ENCODE results near the gene DSCAM. TPM values are rescaled to one million over a fixed set of nuclear protein-coding genes. Genes with fewer than 3 reads are reported as not detected.

DSCAM gene
- total RNA-seq, 1 donor from 2014 or later: not detected

DNA sequence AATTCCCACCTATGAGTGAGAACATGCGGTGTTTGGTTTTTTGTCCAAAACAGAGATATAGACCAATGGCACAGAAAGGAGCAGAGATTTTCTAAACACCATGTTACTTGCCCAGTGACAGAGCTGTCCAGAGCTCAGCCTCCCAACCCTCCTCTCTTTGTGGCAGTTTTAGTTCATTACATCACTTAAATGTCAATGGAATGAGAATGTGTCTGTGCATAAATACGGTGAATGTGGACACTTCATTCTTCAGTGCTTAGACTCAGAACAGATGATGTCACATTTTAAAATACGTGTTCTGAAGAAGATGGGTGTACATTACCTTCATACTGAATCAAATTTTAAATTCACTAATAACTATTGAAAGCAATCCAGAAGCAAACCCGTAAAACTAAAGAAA, 374.9 kb downstream of the DSCAM start:
- no peaks in the 10 kb centered on the region for H3K4me1 ChIP-seq
- no peak for TF ChIP-seq POLR2A (IDR thresholded peaks at IDR 0.05)
- TF ChIP-seq POLR2AphosphoS5 (IDR thresholded peaks at IDR 0.05; ENCODE audit: insufficient read depth in 1 of 2, low read depth in 1 of 2): no peak
- TF ChIP-seq, protein P1, sequence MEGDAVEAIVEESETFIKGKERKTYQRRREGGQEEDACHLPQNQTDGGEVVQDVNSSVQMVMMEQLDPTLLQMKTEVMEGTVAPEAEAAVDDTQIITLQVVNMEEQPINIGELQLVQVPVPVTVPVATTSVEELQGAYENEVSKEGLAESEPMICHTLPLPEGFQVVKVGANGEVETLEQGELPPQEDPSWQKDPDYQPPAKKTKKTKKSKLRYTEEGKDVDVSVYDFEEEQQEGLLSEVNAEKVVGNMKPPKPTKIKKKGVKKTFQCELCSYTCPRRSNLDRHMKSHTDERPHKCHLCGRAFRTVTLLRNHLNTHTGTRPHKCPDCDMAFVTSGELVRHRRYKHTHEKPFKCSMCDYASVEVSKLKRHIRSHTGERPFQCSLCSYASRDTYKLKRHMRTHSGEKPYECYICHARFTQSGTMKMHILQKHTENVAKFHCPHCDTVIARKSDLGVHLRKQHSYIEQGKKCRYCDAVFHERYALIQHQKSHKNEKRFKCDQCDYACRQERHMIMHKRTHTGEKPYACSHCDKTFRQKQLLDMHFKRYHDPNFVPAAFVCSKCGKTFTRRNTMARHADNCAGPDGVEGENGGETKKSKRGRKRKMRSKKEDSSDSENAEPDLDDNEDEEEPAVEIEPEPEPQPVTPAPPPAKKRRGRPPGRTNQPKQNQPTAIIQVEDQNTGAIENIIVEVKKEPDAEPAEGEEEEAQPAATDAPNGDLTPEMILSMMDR (IDR thresholded peaks at IDR 0.05): no peak
- intact Hi-C loops (cut with DNase I): no loop called here
- no peak for DNase-seq (ENCODE audit: extremely low spot score in 2 of 2)
- H3K4me3 ChIP-seq: no peak overlapping the region
- no peaks in the 10 kb centered on the region for H3K36me3 ChIP-seq
- H3K27me3 ChIP-seq: no peaks in the 10 kb centered on the region
- no peaks in the 10 kb centered on the region for H3K9me3 ChIP-seq
- H3K27ac ChIP-seq: no peak overlapping the region

DNA sequence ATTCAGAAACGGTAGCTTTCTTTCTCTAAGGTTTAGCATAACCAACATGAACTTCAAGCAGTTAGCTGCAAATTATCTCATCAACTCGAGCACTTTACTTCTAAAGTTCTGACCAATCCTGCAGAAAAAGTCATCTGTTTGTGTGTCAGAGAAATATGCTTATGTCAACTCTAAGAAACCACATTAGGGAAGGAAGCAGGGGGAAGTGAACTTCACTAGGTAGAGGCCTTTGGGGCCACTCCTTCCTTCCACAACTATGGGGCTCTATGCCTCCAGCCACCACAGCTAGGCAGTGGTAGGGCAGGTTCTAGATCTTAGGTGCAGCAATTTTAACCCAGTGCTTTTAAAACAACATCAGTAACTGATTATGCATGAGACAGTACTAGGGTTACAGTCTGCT, 375.9 kb downstream of the DSCAM start:
- Histone ChIP-seq H3K4me1 (no peaks in the 10 kb centered on the region), H3K27me3 (no peaks in the 10 kb centered on the region), H3K4me3 (no peak overlapping the region), H3K36me3 (no peaks in the 10 kb centered on the region), H3K27ac (no peak overlapping the region), H3K9me3 (no peaks in the 10 kb centered on the region)
- TF ChIP-seq POLR2AphosphoS5 (IDR thresholded peaks at IDR 0.05; ENCODE audit: insufficient read depth in 1 of 2, low read depth in 1 of 2): no peak
- TF ChIP-seq POLR2A (IDR thresholded peaks at IDR 0.05): no peak
- TF ChIP-seq, protein P1 (IDR thresholded peaks at IDR 0.05): no peak
- no peak for DNase-seq (ENCODE audit: extremely low spot score in 2 of 2)
- intact Hi-C loops (cut with DNase I): no loop called here

DNA sequence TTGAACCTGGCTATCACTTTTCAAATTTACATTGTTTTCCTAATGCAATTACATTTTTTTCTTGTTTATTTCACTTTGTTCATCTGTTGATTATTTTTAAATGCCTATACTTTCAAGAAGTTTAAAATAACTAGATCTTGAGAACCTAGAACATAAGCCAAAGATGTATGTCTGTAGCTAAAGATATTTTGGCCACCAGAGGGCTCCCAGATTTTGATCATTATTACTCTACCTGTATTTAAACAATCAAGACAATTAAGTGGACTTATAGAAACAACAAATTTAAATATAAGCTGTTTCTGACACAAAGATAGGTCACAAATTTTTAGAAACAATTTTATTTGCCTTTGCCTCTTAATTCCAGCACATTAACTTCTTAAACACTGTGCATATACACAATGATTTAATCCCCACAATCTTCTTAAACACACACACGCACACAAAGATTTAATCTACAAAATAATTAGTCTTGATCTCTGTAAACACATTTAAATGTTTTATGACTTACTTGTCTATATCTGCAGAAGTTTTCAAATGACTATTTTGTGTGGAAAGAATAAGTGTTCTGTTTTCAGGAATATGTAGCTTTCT, 380.0 kb downstream of the DSCAM start:
- Histone ChIP-seq H3K4me3 (no peak overlapping the region), H3K27ac (no peak overlapping the region), H3K4me1 (no peaks in the 10 kb centered on the region), H3K36me3 (no peaks in the 10 kb centered on the region), H3K9me3 (no peaks in the 10 kb centered on the region), H3K27me3 (no peaks in the 10 kb centered on the region)
- TF ChIP-seq POLR2AphosphoS5 (IDR thresholded peaks at IDR 0.05; ENCODE audit: insufficient read depth in 1 of 2, low read depth in 1 of 2): no peak
- TF ChIP-seq POLR2A (IDR thresholded peaks at IDR 0.05): no peak
- TF ChIP-seq, protein P1 (IDR thresholded peaks at IDR 0.05): no peak
- intact Hi-C loops (cut with DNase I): no loop called here
- DNase-seq (ENCODE audit: extremely low spot score in 2 of 2): no peak

DNA sequence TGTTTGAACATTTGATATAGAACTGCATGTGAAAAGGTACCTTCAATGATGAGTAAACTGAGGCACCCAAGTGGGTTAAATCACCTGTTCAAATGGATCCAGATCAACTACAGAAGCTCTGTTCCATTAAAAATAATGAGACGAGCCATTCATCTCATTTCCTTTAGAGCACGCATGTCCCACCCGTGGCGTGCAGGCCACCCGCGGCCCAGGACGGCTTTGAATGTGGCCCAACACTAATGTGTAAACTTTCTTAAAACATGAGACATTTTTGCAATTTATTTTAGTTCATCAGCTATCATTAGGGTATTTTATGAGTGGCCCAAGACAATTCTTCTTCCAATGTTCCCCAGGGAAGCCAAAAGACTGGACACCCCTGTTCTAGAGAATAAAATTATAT, 381.6 kb downstream of the DSCAM start:
- DNase-seq (ENCODE audit: extremely low spot score in 2 of 2): no peak
- no peaks in the 10 kb centered on the region for H3K27me3 ChIP-seq
- no peaks in the 10 kb centered on the region for H3K9me3 ChIP-seq
- intact Hi-C loops (cut with DNase I): no loop called here
- no peak overlapping the region for H3K27ac ChIP-seq
- no peaks in the 10 kb centered on the region for H3K4me1 ChIP-seq
- H3K36me3 ChIP-seq: no peaks in the 10 kb centered on the region
- no peak for TF ChIP-seq POLR2A (IDR thresholded peaks at IDR 0.05)
- no peak for TF ChIP-seq POLR2AphosphoS5 (IDR thresholded peaks at IDR 0.05; ENCODE audit: insufficient read depth in 1 of 2, low read depth in 1 of 2)
- TF ChIP-seq, protein P1 (IDR thresholded peaks at IDR 0.05): no peak
- no peak overlapping the region for H3K4me3 ChIP-seq

DNA sequence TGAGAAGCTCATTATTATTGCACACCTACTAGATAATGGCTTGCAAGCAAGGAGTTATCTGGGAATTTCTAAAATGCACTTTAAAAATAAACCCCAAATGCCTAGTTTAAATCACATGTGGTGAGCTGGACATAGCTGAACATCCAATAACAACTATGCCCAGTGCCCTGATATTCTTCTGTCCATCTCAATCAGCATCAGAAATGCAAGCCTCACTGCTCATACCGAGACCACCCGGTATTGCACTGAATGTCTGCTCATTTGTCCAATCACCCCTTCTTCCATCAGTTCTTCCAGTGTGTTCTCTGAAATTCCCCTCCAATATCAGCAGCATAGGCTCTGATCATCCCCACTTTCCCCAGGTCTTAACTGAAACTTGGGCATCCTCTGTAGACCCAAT, 383.8 kb downstream of the DSCAM start:
- H3K27me3 ChIP-seq: no peaks in the 10 kb centered on the region
- intact Hi-C loops (cut with DNase I): no loop called here
- H3K9me3 ChIP-seq: no peaks in the 10 kb centered on the region
- TF ChIP-seq POLR2A (IDR thresholded peaks at IDR 0.05) (no peak), POLR2AphosphoS5 (IDR thresholded peaks at IDR 0.05; ENCODE audit: insufficient read depth in 1 of 2, low read depth in 1 of 2) (no peak)
- TF ChIP-seq, protein P1 (IDR thresholded peaks at IDR 0.05): no peak
- no peak overlapping the region for H3K4me3 ChIP-seq
- DNase-seq (ENCODE audit: extremely low spot score in 2 of 2): no peak
- H3K36me3 ChIP-seq: no peaks in the 10 kb centered on the region
- H3K27ac ChIP-seq: no peak overlapping the region
- H3K4me1 ChIP-seq: no peaks in the 10 kb centered on the region

Data from vagina (tissue), 2 donors.